HG03558 (cell line): ENCODE measurements around the gene CDH5.

Experiments used
- ATAC-seq: cut with Tn5 transposase; IDR thresholded peaks from one replicate; pipeline ENCODE4 v1.9.1; 2021; ENCODE audit warnings: moderate number of reproducible peaks; ENCODE audit not compliant: unreplicated experiment; ENCODE audit errors: extremely low read depth

Gene CDH5

DNA sequence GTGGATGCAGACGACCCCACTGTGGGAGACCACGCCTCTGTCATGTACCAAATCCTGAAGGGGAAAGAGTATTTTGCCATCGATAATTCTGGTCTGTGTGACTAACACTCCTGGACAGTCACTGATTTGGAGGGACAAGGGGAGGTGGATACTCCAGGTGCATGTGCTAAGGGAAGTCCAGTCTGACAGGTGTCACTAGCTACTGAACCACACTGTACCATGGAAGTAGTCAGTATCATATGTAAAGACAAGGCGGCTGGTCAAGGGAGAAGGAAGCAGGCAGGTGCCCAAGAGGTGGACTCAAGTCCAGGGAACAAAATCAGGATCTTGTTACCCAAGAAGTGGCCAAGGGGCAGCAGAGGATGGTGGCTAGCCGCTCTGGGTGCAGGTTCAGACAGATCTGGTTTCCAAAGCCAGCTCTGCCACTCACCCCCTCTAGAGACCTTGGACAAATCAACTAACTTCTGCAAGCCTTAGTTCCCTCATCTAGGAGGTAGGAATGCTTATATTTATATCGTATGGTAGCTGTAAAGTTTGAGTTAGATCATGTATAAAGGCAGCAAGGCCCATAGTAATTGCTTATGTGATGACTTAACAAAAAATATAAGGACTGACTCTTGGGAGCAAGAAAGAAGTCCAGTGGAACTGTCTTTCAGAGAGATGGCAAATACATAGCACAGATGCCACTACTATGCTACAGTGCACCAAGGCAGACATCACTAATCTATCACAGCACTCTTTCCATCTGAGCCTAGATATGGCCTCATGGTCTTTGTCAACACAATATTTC is 22.1 kb downstream of the CDH5 start:
- ATAC-seq = no peak

DNA sequence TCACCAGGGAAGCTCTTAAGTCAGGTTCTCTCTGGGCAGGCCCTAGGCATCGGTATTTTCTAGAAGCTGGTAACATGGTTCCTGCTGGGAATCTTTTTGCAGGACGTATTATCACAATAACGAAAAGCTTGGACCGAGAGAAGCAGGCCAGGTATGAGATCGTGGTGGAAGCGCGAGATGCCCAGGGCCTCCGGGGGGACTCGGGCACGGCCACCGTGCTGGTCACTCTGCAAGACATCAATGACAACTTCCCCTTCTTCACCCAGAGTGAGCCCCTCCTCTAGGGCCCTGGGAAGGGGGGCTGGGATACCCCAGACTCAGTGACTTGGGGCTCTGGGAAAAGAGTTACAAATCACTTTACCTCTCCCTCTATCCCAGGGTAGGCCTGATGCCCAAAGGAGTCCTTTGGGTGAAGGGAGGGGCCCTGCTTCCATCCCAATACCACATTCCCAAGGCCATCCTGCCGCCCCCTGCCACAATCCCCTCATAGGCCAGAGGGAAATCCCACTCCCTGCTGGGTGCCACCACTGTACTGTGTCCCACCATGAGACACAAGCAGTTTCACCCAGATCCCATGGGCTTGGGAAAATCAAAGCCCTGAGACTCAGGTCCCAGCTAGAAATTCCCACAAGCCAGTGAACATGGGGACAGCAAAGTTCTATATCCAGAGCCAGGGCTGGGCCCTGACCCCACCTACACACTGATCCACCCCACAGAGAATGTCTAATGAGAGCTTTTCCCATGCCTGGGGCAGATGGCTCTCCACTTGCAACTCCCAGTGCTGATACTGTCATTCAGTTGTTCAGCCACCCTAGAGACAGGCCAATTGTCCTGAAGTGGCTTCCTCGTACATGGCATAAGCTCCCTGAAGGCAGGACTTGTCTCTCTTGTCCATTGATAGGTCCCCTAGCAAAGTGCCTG is 23.0 kb downstream of the CDH5 start:
- ATAC-seq = no peak

DNA sequence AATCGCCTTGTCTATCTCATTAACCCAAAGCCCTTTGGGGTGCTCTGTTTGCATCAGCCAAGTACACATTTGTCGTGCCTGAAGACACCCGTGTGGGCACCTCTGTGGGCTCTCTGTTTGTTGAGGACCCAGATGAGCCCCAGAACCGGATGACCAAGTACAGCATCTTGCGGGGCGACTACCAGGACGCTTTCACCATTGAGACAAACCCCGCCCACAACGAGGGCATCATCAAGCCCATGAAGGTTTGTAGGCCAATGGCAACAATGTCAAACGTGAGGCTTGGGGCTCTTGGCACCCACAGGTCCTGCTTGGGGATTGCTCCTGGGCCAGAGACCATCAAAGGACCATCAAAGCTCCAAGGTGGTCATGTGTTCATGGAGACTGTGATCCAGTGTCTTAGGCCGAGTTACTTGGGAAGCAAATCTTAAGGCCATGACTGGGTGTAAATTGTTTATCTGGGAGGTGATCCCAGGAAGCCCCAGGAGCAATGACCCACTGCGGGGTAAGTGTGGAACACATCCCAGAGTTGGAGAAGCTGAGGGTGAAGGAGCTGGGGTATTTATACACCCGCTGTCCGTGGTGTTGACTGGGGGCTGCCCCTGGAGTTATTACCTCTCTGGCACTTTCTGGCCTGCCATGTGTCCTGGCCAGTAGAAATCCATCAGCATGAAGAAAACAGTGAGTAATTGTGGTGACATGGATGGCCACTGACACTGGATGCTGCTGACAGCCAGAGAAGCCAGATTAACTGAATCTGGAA is 24.0 kb downstream of the CDH5 start:
- no peak for ATAC-seq

DNA sequence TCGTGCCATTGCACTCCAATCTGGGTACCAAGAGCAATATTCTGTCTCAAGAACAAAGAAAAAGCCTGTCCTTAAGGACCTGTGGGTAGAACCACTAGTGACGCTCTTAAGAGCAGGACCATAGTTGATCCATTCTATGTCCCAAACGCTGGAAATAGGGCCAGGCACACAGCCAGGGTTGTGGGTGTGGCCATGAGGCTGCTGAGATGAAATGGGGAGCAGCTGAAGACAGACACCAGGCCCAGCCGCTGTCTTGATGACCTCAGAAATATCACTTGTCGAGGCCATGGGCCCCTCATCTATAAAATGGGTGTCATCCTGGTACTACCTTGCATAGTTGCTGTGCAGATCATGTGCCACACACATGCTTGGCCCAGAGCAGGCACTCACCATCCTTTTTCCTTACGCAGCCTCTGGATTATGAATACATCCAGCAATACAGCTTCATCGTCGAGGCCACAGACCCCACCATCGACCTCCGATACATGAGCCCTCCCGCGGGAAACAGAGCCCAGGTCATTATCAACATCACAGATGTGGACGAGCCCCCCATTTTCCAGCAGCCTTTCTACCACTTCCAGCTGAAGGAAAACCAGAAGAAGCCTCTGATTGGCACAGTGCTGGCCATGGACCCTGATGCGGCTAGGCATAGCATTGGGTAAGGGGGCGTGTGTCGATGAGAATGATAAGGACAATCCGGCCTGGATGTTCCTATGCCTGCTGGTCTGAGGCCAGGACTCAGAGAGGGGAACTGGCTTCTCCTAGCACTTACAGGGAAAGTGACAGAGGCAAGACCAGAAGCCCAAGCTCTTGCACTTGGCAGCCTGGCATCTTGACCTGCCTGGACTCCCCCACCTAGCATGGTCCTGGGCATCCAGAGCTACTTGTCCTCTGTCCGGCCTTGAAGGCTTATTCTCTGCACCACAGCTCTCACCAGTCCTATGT is 25.5 kb downstream of the CDH5 start:
- no peak for ATAC-seq

DNA sequence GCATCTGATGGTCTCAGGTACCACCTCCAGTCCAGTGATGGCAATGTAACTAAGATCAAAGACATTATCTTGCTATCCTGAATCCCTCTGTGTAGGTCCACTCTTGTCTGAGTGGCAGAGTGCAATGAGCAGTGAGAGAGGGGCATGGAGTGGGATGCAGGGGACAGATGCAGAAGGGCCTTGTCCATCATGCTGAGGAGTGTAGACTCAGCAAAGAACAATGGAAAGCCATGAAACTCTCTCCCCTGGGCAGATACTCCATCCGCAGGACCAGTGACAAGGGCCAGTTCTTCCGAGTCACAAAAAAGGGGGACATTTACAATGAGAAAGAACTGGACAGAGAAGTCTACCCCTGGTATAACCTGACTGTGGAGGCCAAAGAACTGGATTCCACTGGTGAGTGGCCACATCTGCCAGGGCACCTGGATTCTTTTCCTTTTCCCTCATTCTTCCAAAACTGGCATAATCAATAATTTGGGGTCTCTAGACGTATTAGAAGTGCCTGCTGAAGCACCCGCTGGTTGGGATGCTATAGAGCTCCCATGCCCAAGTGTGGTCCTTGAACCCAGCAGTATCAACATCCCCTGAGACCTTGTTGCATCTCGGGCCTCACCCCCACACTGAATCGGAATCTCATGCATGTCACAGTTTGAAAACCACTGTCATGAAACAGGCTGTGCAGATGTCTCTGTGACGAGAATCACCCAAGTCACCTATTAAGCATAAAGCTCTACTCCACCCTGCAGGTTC is 29.5 kb downstream of the CDH5 start:
- no peak for ATAC-seq

DNA sequence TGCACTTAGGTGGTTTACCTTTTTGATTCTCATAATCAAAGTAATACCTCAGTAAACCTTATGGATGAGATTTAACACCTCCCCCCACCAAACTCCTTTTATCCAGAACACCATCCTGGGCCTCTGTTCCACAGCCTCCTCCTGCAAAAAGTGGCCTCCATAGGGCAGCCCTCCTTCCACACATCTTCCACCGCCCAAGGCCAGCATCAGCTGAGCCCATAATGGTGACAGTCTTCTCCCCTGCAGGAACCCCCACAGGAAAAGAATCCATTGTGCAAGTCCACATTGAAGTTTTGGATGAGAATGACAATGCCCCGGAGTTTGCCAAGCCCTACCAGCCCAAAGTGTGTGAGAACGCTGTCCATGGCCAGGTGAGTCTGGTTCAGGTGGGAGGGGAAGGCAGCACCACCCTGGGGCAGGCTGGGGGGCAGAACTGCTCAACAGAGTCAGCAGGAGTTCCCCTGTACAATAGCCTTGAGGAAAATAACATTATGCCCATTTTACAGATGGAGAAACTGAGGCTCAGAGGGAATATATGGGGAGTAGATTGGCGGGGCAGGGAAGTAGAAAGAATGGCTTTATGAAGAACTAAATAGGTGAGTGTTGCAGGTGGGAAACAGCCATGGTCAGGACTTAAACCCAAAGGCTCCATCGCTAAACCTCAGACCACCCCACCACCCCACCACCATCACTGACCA is 31.4 kb downstream of the CDH5 start:
- no peak for ATAC-seq

DNA sequence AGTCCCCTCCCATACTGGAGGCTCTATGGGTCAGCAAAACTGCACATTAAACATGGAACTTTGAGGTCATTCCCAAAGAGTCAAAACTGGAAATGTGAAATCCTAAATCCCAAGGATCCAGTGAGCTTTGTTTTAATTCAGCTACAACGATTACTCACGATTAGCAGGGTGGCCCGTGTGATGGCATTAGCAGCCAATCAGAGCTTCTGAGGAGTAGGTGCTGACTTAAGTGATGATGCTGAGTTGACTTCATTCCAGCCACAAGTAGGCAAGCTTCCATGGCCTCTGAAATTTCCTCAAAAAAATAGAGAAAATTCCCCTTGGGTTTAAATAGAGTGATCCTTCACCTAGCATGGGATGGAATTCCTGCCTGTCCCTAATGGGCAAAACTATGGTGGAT is 32.5 kb downstream of the CDH5 start:
- no peak for ATAC-seq

DNA sequence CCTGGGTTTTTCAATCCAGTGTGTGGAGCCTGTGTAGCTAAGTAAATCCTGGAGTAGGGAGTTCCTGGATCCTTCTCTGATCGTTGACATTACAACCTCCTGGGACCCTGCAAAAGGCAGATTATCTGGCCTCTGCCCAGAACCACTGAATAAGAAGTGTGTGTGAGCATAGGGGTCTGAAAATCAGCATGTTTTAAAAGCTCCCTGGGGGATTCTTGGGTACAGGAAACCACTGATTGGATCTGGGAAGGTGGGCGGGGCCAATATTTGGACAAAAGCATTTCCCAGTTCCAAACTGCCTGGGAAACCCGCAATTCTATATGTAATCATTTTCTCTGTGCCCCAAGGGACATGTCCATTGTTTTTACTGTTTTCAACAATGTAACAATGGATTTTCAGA is 33.4 kb downstream of the CDH5 start:
- no peak for ATAC-seq

DNA sequence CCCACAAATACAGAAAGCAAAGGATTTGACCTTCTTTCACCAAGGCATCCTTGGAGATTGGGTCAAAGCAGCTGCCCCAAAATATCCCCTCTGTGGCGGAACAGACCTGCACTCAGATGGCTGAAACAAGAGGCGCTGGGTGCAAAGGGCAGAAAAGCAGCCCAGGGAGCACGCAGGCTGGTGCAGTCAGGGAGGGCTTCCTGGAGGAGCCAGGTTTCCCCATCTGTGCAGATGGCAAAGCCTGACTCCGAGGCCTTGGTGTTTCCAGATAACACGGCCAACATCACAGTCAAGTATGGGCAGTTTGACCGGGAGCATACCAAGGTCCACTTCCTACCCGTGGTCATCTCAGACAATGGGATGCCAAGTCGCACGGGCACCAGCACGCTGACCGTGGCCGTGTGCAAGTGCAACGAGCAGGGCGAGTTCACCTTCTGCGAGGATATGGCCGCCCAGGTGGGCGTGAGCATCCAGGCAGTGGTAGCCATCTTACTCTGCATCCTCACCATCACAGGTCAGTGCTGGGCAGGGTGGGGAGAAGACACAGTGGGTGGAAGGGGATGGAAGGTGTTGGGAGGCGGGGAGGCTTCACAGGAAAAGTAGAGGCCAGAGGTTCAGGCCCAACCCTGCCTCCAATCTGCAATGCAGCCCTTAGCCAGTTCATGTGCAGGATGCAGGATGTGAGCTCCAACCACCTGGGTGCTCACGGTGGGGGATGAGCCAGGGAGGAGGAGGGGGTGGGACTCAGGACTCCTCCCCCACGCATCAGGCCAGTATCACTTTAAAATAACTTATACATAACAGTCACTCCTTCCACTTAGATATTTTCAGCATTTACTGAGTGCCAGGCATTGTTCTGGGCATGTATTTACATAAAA is 34.3 kb downstream of the CDH5 start:
- no peak for ATAC-seq

DNA sequence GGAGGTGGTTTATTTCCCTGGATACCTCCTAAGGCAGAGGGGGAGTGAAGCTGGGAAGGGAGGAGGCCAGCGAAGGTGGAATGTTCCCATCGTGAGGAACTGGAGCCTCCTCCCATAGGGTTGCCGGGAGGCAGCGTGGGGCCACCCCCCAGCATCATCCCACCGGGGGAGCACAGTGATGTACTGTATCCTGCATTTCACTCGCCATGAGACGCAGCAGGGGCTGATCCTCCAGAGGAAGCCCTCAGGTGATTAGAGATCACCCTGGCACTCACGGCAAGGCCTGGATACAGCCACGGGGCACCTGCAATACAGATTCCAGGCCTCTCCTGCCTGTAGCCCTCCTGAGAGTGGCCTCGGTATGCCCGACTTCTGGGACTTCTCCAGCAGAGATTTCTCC is 35.1 kb downstream of the CDH5 start:
- no peak for ATAC-seq

DNA sequence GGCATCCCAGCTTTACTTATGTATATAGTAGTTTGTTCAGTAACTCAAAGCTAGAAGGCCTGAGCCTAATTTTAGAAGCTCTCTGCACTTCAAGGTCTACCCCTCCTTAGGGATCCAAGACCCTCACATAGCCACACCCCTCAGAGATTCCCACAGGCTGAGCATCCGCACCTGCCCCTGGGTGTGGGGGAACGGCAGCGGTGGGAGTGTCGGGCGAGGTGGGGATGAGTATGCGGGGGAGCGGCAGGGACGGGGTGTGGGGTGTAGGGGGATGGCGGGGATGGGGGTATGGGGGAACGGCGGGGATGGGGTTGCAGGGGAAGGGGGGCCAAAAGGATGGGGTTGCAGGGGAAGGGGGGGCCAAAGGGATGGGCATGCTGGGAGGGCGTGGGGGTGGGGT is 35.7 kb downstream of the CDH5 start:
- no peak for ATAC-seq

DNA sequence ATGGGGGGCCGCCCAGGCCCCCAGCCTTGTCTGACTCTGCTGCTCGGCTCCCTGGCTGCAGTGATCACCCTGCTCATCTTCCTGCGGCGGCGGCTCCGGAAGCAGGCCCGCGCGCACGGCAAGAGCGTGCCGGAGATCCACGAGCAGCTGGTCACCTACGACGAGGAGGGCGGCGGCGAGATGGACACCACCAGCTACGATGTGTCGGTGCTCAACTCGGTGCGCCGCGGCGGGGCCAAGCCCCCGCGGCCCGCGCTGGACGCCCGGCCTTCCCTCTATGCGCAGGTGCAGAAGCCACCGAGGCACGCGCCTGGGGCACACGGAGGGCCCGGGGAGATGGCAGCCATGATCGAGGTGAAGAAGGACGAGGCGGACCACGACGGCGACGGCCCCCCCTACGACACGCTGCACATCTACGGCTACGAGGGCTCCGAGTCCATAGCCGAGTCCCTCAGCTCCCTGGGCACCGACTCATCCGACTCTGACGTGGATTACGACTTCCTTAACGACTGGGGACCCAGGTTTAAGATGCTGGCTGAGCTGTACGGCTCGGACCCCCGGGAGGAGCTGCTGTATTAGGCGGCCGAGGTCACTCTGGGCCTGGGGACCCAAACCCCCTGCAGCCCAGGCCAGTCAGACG is 36.2 kb downstream of the CDH5 start:
- ATAC-seq = no peak

DNA sequence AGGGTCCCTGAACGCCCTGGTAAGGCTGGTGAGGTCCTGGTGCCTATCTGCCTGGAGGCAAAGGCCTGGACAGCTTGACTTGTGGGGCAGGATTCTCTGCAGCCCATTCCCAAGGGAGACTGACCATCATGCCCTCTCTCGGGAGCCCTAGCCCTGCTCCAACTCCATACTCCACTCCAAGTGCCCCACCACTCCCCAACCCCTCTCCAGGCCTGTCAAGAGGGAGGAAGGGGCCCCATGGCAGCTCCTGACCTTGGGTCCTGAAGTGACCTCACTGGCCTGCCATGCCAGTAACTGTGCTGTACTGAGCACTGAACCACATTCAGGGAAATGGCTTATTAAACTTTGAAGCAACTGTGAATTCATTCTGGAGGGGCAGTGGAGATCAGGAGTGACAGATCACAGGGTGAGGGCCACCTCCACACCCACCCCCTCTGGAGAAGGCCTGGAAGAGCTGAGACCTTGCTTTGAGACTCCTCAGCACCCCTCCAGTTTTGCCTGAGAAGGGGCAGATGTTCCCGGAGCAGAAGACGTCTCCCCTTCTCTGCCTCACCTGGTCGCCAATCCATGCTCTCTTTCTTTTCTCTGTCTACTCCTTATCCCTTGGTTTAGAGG is 37.1 kb downstream of the CDH5 start:
- ATAC-seq = no peak

DNA sequence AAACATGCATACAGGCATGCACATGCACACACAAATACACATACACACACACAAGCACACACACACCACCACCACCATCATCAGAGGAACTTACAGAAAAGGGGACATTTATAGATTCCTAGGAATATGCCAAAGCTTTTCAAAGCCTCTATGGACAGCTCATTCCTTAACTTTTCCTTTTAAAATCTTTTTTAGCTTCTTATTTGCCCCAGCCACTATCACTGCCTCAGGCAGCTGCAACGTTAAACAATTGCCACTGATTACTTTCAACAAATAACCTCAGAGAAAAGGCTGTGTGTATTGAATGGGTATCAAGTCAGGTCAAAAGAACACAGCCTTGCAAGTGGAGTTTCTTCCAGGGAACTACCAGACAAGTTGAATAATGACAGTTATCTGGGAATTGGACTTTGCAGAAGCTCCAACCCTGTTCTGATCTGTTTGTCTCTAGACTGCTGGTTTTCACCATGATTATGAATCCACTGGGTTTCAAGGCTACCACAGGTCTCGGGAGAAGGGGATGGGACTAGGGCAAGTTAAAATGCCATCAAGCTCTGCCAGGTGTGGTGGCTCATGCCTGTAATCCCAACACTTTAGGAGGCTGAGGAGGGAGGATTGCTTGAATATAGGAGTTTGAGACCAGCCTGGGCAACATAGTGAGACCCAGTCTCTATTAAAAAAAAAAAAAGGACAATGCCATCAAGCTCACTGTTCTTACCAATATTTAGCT is 38.7 kb downstream of the CDH5 start:
- no peak for ATAC-seq

DNA sequence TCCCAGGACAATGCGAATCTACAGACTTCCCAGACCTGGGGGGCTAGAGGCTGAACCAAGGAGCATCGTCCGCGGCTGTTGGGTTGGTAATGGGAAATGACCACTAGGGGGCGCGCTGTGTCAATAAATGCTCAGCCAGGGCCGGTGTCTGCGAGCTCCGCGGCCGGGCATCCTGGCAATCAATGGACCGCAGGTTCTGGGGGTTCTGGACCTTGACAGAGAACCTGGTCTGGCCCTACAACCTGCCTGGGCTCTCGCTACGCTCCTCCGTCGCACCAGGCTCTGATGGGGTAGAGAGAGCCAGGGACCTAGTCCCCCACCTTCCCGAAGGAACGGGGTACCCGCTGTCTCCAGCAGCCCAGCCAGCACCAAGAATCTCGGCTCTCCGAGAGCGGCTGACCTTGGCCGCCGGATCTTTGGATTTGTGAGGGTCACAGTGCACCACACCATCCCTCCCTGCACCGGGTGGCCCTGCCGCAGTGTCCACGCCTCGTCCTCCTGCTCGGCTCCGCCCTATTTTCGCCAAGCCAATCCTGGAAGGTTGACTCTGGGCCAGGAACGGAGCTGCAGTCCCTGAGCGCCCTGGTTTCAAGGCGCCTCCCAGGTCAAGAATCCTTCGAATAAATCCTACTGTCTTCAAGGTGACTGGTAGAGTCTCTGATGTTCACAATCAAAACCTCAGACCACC is 40.2 kb downstream of the CDH5 start:
- ATAC-seq = no peak
